ENCODE measurements around the gene ASB13. TPM values are rescaled to one million over a fixed set of nuclear protein-coding genes. Genes with fewer than 3 reads are reported as not detected.

ASB13 gene
- total and polyA plus RNA-seq, 7 donors: 13.2 to 52.0 (median 23.5) TPM

DNA sequence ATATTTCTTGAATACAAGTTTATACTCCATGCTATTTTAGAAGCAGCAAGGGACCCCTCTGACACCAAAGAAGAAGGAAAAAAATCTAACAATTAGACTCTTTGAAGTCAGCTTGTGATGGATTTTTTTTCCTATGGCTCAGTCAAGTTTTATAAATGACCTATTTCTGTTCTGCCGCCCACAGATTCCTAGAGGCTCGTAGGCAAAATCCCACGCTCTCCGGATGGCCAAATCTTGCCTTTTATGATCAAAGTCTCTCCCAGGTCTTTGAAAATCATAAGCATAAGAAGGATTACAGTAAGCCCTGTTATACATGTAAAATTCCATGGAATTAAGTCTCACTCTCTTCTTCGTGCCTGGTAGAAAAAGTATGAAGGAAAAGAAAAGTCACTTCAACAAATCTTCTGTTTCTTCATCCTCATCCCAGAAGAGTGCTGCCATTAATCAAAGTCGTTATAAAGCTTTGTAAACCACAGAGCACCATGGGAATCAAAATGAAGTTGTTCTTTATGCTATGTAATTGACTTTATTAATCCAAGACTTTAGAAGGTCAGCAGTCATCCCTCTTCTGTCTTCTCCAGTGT is 33.1 kb downstream of the ASB13 start:
- no peak for TF ChIP-seq POLR2AphosphoS5 (IDR thresholded peaks at IDR 0.05)
- TF ChIP-seq POLR2A (IDR thresholded peaks at IDR 0.05): no peak
- no peak for TF ChIP-seq EP300 (IDR thresholded peaks at IDR 0.05)
- TF ChIP-seq, protein P1, sequence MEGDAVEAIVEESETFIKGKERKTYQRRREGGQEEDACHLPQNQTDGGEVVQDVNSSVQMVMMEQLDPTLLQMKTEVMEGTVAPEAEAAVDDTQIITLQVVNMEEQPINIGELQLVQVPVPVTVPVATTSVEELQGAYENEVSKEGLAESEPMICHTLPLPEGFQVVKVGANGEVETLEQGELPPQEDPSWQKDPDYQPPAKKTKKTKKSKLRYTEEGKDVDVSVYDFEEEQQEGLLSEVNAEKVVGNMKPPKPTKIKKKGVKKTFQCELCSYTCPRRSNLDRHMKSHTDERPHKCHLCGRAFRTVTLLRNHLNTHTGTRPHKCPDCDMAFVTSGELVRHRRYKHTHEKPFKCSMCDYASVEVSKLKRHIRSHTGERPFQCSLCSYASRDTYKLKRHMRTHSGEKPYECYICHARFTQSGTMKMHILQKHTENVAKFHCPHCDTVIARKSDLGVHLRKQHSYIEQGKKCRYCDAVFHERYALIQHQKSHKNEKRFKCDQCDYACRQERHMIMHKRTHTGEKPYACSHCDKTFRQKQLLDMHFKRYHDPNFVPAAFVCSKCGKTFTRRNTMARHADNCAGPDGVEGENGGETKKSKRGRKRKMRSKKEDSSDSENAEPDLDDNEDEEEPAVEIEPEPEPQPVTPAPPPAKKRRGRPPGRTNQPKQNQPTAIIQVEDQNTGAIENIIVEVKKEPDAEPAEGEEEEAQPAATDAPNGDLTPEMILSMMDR (IDR thresholded peaks at IDR 0.05): no peak
- Histone ChIP-seq H3K4me3 (no peak overlapping the region), H3K9me3 (no peaks in the 10 kb centered on the region), H3K36me3 (peaks cover 0 to under 1% (median 0%) of the 10 kb centered on the region in 4 donors), H3K4me1 (peaks cover 0 to 19% (median 12%) of the 10 kb centered on the region in 4 donors), H3K27me3 (no peaks in the 10 kb centered on the region), H3K27ac (peak overlapping the region in 1 of 4 donors; percentile 8)
- no peak for DNase-seq
- WGBS, 2 donors: 77 to 92% methylated on average over 6 of the region's 6 CpGs
- intact Hi-C loops (cut with DNase I): no loop called here

DNA sequence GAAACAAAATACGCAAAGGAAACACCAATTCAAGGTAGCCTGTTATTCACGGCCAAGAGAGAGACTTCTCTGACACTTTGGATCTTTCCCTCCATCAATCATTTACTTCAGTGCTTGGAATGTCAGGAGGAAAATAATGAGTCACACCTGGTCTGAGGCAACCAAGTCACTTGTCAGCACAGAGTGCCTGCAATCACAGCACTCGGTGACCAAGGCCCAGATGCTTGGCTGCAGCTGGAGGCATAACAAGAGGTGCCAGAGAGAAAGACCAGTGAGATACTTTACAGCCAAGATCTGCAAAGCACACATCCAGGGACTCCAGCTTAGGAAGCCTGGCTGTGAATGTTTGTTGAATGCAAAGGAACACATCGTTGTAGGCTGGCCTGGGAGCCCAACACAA is 33.9 kb downstream of the ASB13 start:
- no peak for DNase-seq
- TF ChIP-seq, protein P1 (IDR thresholded peaks at IDR 0.05): no peak
- TF ChIP-seq POLR2AphosphoS5 (IDR thresholded peaks at IDR 0.05): peak in 1 of 4 donors; percentile 15
- Histone ChIP-seq H3K27me3 (no peaks in the 10 kb centered on the region), H3K4me1 (peaks cover 0 to 20% (median 12%) of the 10 kb centered on the region in 4 donors), H3K4me3 (no peak overlapping the region), H3K36me3 (no peaks in the 10 kb centered on the region), H3K27ac (peak overlapping the region in 3 of 4 donors; percentile 8 to 33 (median 25)), H3K9me3 (no peaks in the 10 kb centered on the region)
- intact Hi-C loops (cut with DNase I): no loop called here
- WGBS, 2 donors: 22 to 63% methylated on average over 4 of the region's 4 CpGs

DNA sequence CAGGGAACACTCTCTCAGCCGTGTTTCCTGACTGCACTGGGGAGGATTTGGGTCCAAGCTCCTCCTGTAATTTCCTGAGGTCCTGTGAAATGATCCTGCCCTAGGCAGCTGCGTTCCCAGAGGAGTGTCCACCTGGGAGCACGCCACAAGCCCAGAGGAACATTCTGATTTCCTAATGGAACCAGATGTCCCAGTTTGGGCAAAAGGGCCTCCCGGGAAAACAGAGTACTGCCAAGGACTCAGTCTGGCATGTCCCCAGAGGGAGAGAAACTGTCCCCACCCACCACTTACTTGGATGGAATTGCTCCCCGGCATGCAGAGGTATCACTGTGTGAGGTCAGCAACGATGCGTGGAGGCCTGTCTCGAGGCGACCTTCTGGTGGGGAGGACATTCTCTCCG is 34.5 kb downstream of the ASB13 start:
- no peaks in the 10 kb centered on the region for H3K27me3 ChIP-seq
- peak; percentile 81 for DNase-seq
- H3K9me3 ChIP-seq: no peaks in the 10 kb centered on the region
- H3K4me1 ChIP-seq: peaks cover 0 to 20% (median 12%) of the 10 kb centered on the region in 4 donors
- intact Hi-C loops (cut with DNase I): no loop called here
- TF ChIP-seq, protein P1 (IDR thresholded peaks at IDR 0.05): no peak
- TF ChIP-seq POLR2A (IDR thresholded peaks at IDR 0.05): no peak
- peak in 1 of 4 donors; percentile 47 for TF ChIP-seq POLR2AphosphoS5 (IDR thresholded peaks at IDR 0.05)
- TF ChIP-seq EP300 (IDR thresholded peaks at IDR 0.05): peak in 1 of 4 donors; percentile 31
- no peaks in the 10 kb centered on the region for H3K36me3 ChIP-seq
- peak overlapping the region in 2 of 4 donors; percentile 8 to 25 for H3K27ac ChIP-seq
- H3K4me3 ChIP-seq: no peak overlapping the region
- 27 to 73% methylated on average over 10 of the region's 10 CpGs for WGBS, 2 donors

DNA sequence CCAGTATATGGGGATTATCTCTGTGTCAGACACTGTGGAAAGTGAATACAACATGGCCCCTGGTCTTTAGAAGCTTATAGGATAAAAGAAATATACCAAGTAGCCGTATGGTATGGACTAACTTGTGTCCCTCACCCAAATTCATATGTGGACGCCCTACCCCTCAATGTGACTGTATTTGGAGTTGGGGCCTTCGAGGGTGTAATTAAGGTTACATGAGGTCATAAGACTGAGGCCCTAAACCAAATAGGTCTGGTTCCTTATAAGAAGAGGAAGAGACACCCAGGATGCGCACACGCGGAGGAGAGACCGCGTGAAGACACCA is 36.3 kb downstream of the ASB13 start:
- WGBS, 2 donors: 87 to 92% methylated on average over 8 of the region's 8 CpGs
- H3K27ac ChIP-seq: no peak overlapping the region

More for the DNA sequence above, 36.3 kb downstream of the ASB13 start:
- TF ChIP-seq POLR2A (IDR thresholded peaks at IDR 0.05): no peak
- no peak for TF ChIP-seq EP300 (IDR thresholded peaks at IDR 0.05)
- TF ChIP-seq, protein P1 (IDR thresholded peaks at IDR 0.05): no peak
- no peak for TF ChIP-seq POLR2AphosphoS5 (IDR thresholded peaks at IDR 0.05)
- Histone ChIP-seq H3K27me3 (no peaks in the 10 kb centered on the region), H3K9me3 (no peaks in the 10 kb centered on the region), H3K36me3 (no peaks in the 10 kb centered on the region), H3K4me1 (peaks cover 0 to 20% (median 12%) of the 10 kb centered on the region in 4 donors), H3K4me3 (no peak overlapping the region)
- intact Hi-C loops (cut with DNase I): no loop called here
- DNase-seq: no peak

Measured in sigmoid colon (tissue), 7 donors.